ENCODE results near the gene EPHX1. TPM values are rescaled to one million over a fixed set of nuclear protein-coding genes. Genes with fewer than 3 reads are reported as not detected.

Gene EPHX1
- total and polyA plus RNA-seq, 2 donors from 2014 or later: 78.6 to 178 TPM

DNA sequence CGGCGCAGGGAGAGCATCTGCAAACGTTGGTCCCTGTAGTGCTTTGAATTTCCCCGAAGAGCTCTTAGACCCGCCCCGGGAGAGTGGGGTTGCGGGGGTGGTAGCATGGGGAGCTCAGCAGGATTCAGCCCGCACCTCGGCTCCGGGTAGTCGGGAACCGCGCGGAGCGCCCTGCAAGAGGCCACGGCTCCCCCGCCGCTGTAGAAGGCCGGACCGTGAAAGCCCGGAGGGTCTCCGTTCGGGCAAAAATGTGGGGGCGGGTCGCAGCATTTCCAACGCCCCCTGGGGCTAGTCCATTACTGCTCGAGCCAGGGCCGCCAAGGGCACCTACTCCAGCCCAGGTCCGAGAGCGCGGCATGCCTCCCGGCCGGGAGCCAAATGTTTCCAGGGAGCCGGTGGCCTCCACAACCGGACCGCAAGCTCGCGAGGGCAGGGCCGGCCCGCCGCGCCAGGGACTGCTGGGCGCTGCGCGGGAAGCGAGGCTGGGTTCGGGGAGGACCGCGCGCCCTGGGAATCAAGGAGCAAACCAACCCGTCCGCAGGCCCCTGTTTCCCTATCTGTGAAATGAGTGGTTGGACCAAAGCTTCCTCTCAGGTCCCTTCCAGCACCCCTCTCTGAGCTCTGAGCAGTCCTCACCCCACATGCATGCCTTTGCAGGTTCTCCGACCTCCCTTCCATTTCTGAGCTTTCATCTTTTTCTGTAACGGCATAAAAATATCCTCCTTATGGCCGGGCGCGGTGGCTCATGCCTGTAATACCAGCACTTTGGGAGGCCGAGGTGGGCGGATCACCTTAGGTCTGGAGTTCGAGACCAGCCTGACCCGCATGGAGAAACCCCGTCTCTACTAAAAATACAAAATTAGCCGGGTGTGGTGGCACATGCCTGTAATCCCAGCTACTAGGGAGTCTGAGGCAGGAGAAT, 73.0 kb downstream of the EPHX1 start:
- H3K36me3 ChIP-seq (ENCODE audit: control insufficient read depth in 2 of 3, insufficient read depth in 3 of 3, low read length in 3 of 3): no peaks in the 10 kb centered on the region
- TF ChIP-seq CTCF (IDR thresholded peaks at IDR 0.05; ENCODE audit: borderline replicate concordance, extremely low read depth, insufficient read depth): no peak
- H3K27me3 ChIP-seq (ENCODE audit: control insufficient read depth, insufficient read depth, low read length): no peaks in the 10 kb centered on the region
- FAIRE-seq (no peak), DNase-seq (peak; percentile 58 to 88 (median 74))
- H3K4me3 ChIP-seq (ENCODE audit: low read length in 3 of 3): peak overlapping the region; percentile 70 to 82 (median 81)
- H3K9ac ChIP-seq (ENCODE audit: low read length in 3 of 3): peak overlapping the region; percentile 30 to 74 (median 63)
- H3K27ac ChIP-seq (ENCODE audit: low read depth in 2 of 2, low read length in 2 of 2): peak overlapping the region; percentile 86 to 96
- no peaks in the 10 kb centered on the region for H3K9me3 ChIP-seq (ENCODE audit: control insufficient read depth in 2 of 3, insufficient read depth in 1 of 3, low read length in 3 of 3)
- H3K4me1 ChIP-seq (ENCODE audit: control insufficient read depth in 2 of 3, insufficient read depth in 2 of 3, low read depth in 1 of 3, low read length in 3 of 3): peaks cover 0 to 33% (median 25%) of the 10 kb centered on the region in 3 donors
- intact Hi-C loops (cut with DNase I): no loop called here

- Histone ChIP-seq H3K36me3 (ENCODE audit: control insufficient read depth in 2 of 3, insufficient read depth in 3 of 3, low read length in 3 of 3) (no peaks in the 10 kb centered on the region), H3K4me1 (ENCODE audit: control insufficient read depth in 2 of 3, insufficient read depth in 2 of 3, low read depth in 1 of 3, low read length in 3 of 3) (peaks cover 0 to 26% (median 17%) of the 10 kb centered on the region in 3 donors), H3K27me3 (ENCODE audit: control insufficient read depth, insufficient read depth, low read length) (no peaks in the 10 kb centered on the region), H3K9ac (ENCODE audit: low read length in 3 of 3) (no peak overlapping the region), H3K27ac (ENCODE audit: low read depth in 2 of 2, low read length in 2 of 2) (no peak overlapping the region), H3K4me3 (ENCODE audit: low read length in 3 of 3) (no peak overlapping the region), H3K9me3 (ENCODE audit: control insufficient read depth in 2 of 3, insufficient read depth in 1 of 3, low read length in 3 of 3) (no peaks in the 10 kb centered on the region)
- no peak for TF ChIP-seq CTCF (IDR thresholded peaks at IDR 0.05; ENCODE audit: borderline replicate concordance, extremely low read depth, insufficient read depth)
- DNase-seq (peak in 1 of 5 donors; percentile 58), FAIRE-seq (no peak)
- intact Hi-C loops (cut with DNase I): no loop called here
Measured at GRCh38 chr1:225883616-225884265, 73.8 kb downstream of the EPHX1 start.

- H3K9me3 ChIP-seq (ENCODE audit: control insufficient read depth in 2 of 3, insufficient read depth in 1 of 3, low read length in 3 of 3): no peaks in the 10 kb centered on the region
- no peaks in the 10 kb centered on the region for H3K36me3 ChIP-seq (ENCODE audit: control insufficient read depth in 2 of 3, insufficient read depth in 3 of 3, low read length in 3 of 3)
- FAIRE-seq (no peak), DNase-seq (peak in 1 of 5 donors; percentile 8)
- no peaks in the 10 kb centered on the region for H3K27me3 ChIP-seq (ENCODE audit: control insufficient read depth, insufficient read depth, low read length)
- intact Hi-C loops (cut with DNase I): no loop called here
- peaks cover 0 to 17% (median 8%) of the 10 kb centered on the region in 3 donors for H3K4me1 ChIP-seq (ENCODE audit: control insufficient read depth in 2 of 3, insufficient read depth in 2 of 3, low read depth in 1 of 3, low read length in 3 of 3)
- no peak overlapping the region for H3K27ac ChIP-seq (ENCODE audit: low read depth in 2 of 2, low read length in 2 of 2)
- H3K4me3 ChIP-seq (ENCODE audit: low read length in 3 of 3): no peak overlapping the region
- no peak for TF ChIP-seq CTCF (IDR thresholded peaks at IDR 0.05; ENCODE audit: borderline replicate concordance, extremely low read depth, insufficient read depth)
- H3K9ac ChIP-seq (ENCODE audit: low read length in 3 of 3): no peak overlapping the region
Measured at GRCh38 chr1:225885336-225885735, 75.4 kb downstream of the EPHX1 start.

Data from kidney (tissue), 14 donors.